Astrocyte (in vitro differentiated cells and primary cell): ENCODE measurements around the gene H2BK1.

ENCODE experiments used
- EZH2 ChIP-seq: IDR thresholded peaks from 2 replicates; pipeline ENCODE4 v1.6.1; 2012; ENCODE audit warnings: mild to moderate bottlenecking, low read length, inconsistent platforms; ENCODE audit not compliant: insufficient read depth
- TF ChIP-seq, protein P1 (sequence below): IDR thresholded peaks from 2 replicates; pipeline ENCODE4 v1.5.1; 2011; ENCODE audit warnings: low read depth, mild to moderate bottlenecking, inconsistent platforms, low read length, moderate library complexity; ENCODE audit not compliant: insufficient read depth

DNA sequence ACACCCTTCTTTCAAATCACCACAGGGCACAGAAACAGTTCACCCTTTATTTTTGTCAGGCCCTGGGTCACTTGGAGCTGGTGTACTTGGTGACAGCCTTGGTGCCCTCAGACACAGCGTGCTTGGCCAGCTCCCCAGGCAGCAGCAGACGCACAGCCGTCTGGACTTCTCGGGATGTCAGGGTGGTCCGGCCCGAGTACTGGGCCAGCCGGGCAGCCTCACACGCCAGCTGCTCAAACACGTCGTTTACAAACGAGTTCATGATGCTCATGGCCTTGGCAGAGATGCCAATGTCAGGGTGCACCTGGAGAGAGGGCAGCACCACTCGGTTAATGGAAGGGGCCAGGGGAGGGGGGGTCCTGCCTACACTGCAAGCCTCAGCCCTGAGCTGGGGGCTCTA, 2.5 kb downstream of the H2BK1 start:
- TF ChIP-seq EZH2: no peak
- TF ChIP-seq, protein P1, sequence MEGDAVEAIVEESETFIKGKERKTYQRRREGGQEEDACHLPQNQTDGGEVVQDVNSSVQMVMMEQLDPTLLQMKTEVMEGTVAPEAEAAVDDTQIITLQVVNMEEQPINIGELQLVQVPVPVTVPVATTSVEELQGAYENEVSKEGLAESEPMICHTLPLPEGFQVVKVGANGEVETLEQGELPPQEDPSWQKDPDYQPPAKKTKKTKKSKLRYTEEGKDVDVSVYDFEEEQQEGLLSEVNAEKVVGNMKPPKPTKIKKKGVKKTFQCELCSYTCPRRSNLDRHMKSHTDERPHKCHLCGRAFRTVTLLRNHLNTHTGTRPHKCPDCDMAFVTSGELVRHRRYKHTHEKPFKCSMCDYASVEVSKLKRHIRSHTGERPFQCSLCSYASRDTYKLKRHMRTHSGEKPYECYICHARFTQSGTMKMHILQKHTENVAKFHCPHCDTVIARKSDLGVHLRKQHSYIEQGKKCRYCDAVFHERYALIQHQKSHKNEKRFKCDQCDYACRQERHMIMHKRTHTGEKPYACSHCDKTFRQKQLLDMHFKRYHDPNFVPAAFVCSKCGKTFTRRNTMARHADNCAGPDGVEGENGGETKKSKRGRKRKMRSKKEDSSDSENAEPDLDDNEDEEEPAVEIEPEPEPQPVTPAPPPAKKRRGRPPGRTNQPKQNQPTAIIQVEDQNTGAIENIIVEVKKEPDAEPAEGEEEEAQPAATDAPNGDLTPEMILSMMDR: no peak
